OCI-LY1 (cell line): ENCODE results near the gene DOCK3.

Source experiments
- H2AFZ ChIP-seq: fragments of 200-600 bp; sonication (generic), shearing (Covaris generic); 2 replicates; pipeline ENCODE4 v1.6.0; 2014; ENCODE audit warnings: antibody characterized with exemption, mild to moderate bottlenecking, low read length
- H3F3A ChIP-seq: fragments of 200-600 bp; sonication (generic), shearing (Covaris generic); 2 replicates; pipeline ENCODE4 v1.6.0; 2014; ENCODE audit warnings: mild to moderate bottlenecking, antibody characterized with exemption, low read length, moderate library complexity; ENCODE audit not compliant: insufficient read depth
- H3K27ac ChIP-seq: fragments of 200-600 bp; sonication (generic); 2 replicates; pipeline ENCODE4 v1.5.1; 2014; ENCODE audit warnings: low read length, mixed run types, mild to moderate bottlenecking, low read depth; ENCODE audit not compliant: poor library complexity, severe bottlenecking
- H3K27me3 ChIP-seq: fragments of 200-600 bp; sonication (generic); 2 replicates; pipeline ENCODE4 v1.6.0; 2014; ENCODE audit warnings: antibody characterized with exemption, mild to moderate bottlenecking, low read length, moderate library complexity; ENCODE audit not compliant: insufficient read depth
- H3K36me3 ChIP-seq: fragments of 200-600 bp; sonication (generic); 2 replicates; pipeline ENCODE4 v1.6.1; 2014; ENCODE audit warnings: mild to moderate bottlenecking, antibody characterized with exemption, low read length, moderate library complexity, mixed read lengths; ENCODE audit not compliant: insufficient read depth
- H3K4me1 ChIP-seq: fragments of 200-600 bp; sonication (generic); 2 replicates; pipeline ENCODE4 v1.5.1; 2014; ENCODE audit warnings: mild to moderate bottlenecking, low read length, moderate library complexity; ENCODE audit not compliant: insufficient read depth, severe bottlenecking
- H3K4me2 ChIP-seq: fragments of 200-600 bp; sonication (generic), shearing (Covaris generic); 2 replicates; pipeline ENCODE4 v1.6.1; 2014; ENCODE audit warnings: low read length
- H3K4me3 ChIP-seq: fragments of 200-600 bp; sonication (generic); 2 replicates; pipeline ENCODE4 v1.5.1; 2014; ENCODE audit warnings: low read length, low read depth, mild to moderate bottlenecking, mixed read lengths; ENCODE audit not compliant: poor library complexity, severe bottlenecking
- H3K79me2 ChIP-seq: fragments of 200-600 bp; shearing (Covaris generic); 2 replicates; pipeline ENCODE4 v1.6.1; 2016; ENCODE audit warnings: mixed run types, low read length, mixed read lengths; ENCODE audit not compliant: insufficient read depth
- H3K9ac ChIP-seq: fragments of 200-600 bp; sonication (generic), shearing (Covaris generic); 2 replicates; pipeline ENCODE4 v1.6.1; 2014; ENCODE audit warnings: mild to moderate bottlenecking, low read length, mixed read lengths
- H3K9me2 ChIP-seq: fragments of 200-600 bp; sonication (generic), shearing (Covaris generic); 2 replicates; pipeline ENCODE4 v1.6.1; 2014; ENCODE audit warnings: low read depth, mild to moderate bottlenecking, low read length, mixed read lengths
- H3K9me3 ChIP-seq: fragments of 200-600 bp; shearing (Covaris generic); 2 replicates; pipeline ENCODE4 v1.6.1; 2014; ENCODE audit warnings: low read length, mixed read lengths
- H4K20me1 ChIP-seq: fragments of 200-600 bp; sonication (generic), shearing (Covaris generic); 2 replicates; pipeline ENCODE4 v1.6.0; 2016; ENCODE audit warnings: mild to moderate bottlenecking, low read length; ENCODE audit not compliant: insufficient read depth
- EZH2 ChIP-seq: fragments of 200-600 bp; sonication (generic), shearing (Covaris generic); IDR thresholded peaks from 2 replicates; pipeline ENCODE4 v1.8.0; 2017; ENCODE audit warnings: borderline replicate concordance, mixed run types, mild to moderate bottlenecking, antibody characterized with exemption, low read length, moderate library complexity, mixed read lengths
- TF ChIP-seq, protein P1 (sequence below): fragments of 200-600 bp; sonication (generic), shearing (Covaris generic); IDR thresholded peaks from 2 replicates; pipeline ENCODE4 v1.5.1; 2017; ENCODE audit warnings: mild to moderate bottlenecking, antibody characterized with exemption, low read length, moderate library complexity, mixed read lengths

Gene DOCK3

DNA sequence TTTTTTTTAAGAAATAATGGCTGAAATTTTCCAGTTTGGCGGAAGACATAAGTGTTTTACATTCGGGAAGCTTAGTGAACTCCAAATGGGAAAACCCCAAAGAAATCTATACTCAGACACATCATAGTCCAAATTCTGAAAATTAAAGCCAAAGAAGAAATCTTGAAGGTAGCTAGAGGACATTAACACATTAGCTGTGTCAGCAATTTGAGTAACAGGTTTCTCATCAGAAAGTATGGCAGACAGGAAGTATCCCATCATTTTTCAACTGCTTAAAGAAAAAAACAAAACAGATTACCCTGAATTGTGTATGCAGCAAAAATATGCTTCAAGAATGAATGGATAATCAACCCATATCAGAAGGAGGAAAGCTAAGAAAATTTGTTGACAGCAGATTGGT is 261.7 kb downstream of the DOCK3 start:
- Histone ChIP-seq H3K27ac (no peak overlapping the region), H3K27me3 (no peaks in the 10 kb centered on the region), H3K36me3 (no peaks in the 10 kb centered on the region), H2AFZ (no peak overlapping the region), H3K9me2 (no peaks in the 10 kb centered on the region), H3K9me3 (no peaks in the 10 kb centered on the region), H3F3A (no peaks in the 10 kb centered on the region), H4K20me1 (no peaks in the 10 kb centered on the region), H3K4me3 (no peak overlapping the region), H3K4me1 (no peaks in the 10 kb centered on the region), H3K9ac (no peak overlapping the region), H3K4me2 (no peak overlapping the region), H3K79me2 (no peaks in the 10 kb centered on the region)
- TF ChIP-seq, protein P1, sequence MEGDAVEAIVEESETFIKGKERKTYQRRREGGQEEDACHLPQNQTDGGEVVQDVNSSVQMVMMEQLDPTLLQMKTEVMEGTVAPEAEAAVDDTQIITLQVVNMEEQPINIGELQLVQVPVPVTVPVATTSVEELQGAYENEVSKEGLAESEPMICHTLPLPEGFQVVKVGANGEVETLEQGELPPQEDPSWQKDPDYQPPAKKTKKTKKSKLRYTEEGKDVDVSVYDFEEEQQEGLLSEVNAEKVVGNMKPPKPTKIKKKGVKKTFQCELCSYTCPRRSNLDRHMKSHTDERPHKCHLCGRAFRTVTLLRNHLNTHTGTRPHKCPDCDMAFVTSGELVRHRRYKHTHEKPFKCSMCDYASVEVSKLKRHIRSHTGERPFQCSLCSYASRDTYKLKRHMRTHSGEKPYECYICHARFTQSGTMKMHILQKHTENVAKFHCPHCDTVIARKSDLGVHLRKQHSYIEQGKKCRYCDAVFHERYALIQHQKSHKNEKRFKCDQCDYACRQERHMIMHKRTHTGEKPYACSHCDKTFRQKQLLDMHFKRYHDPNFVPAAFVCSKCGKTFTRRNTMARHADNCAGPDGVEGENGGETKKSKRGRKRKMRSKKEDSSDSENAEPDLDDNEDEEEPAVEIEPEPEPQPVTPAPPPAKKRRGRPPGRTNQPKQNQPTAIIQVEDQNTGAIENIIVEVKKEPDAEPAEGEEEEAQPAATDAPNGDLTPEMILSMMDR: no peak
- TF ChIP-seq EZH2: no peak

DNA sequence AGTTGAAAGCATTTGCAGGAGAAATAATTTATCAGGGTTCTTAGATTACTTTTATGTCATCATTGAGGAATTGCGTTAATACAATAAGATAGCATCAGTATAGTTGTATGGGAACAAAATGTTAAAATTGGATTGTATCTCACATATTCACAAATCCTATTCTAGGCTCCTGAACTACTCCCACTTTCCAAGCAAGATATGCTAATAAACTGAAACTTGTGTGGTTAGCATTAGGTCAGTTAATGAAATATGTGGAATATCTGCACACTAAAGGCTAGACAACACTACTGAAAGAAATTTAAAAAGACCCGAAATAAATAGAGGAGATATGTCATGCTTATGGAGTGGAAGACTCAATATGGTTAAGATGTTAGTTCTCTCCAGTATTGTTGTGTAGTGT is 272.7 kb downstream of the DOCK3 start:
- TF ChIP-seq EZH2: no peak
- TF ChIP-seq, protein P1: no peak
- H3K4me2 ChIP-seq: no peak overlapping the region
- H3K9me2 ChIP-seq: no peaks in the 10 kb centered on the region

DNA sequence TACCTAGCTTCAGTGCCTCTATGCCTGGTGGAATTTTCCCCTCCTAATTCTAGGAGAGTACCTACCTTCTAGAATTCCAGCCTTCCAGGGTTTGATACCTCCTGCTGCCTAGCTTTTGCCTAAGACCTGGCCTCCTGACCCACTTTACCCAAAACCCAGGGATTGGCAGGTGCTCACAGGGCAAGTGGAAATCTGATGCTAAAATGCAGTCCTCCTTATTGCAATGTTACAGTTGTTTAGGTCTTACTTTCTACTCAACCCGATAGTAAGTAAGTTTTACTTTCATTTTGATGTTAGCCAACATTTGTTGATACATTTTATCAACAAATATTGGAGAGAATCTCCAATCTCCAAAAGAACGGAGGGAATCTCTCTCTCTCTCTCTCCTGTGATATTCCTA is 275.9 kb downstream of the DOCK3 start:
- H3K27me3 ChIP-seq: no peaks in the 10 kb centered on the region
- no peaks in the 10 kb centered on the region for H3F3A ChIP-seq
- no peak overlapping the region for H3K4me2 ChIP-seq
- H3K36me3 ChIP-seq: no peaks in the 10 kb centered on the region
- H3K79me2 ChIP-seq: no peaks in the 10 kb centered on the region
- TF ChIP-seq, protein P1: no peak
- no peak for TF ChIP-seq EZH2
- H4K20me1 ChIP-seq: no peaks in the 10 kb centered on the region
- H3K4me3 ChIP-seq: no peak overlapping the region
- no peak overlapping the region for H3K27ac ChIP-seq
- no peaks in the 10 kb centered on the region for H3K9me2 ChIP-seq
- no peak overlapping the region for H2AFZ ChIP-seq
- H3K9me3 ChIP-seq: no peaks in the 10 kb centered on the region
- no peaks in the 10 kb centered on the region for H3K4me1 ChIP-seq
- no peak overlapping the region for H3K9ac ChIP-seq

More for the DNA sequence above, 272.7 kb downstream of the DOCK3 start:
- no peaks in the 10 kb centered on the region for H4K20me1 ChIP-seq
- no peak overlapping the region for H2AFZ ChIP-seq
- no peak overlapping the region for H3K27ac ChIP-seq
- no peaks in the 10 kb centered on the region for H3K27me3 ChIP-seq
- H3K9ac ChIP-seq: no peak overlapping the region
- no peaks in the 10 kb centered on the region for H3K79me2 ChIP-seq
- no peaks in the 10 kb centered on the region for H3K9me3 ChIP-seq
- H3K4me3 ChIP-seq: no peak overlapping the region
- no peaks in the 10 kb centered on the region for H3K36me3 ChIP-seq
- no peaks in the 10 kb centered on the region for H3K4me1 ChIP-seq
- H3F3A ChIP-seq: no peaks in the 10 kb centered on the region
